Vagina (tissue), 2 donors: Measurements from ENCODE around the gene SPEM2. TPM values are rescaled to one million over a fixed set of nuclear protein-coding genes. Genes with fewer than 3 reads are reported as not detected.

Experiments
- DNase-seq, 2 donors: peaks; one replicate each; pipeline ENCODE4 v3.0.0-alpha.2; 2017; ENCODE audit errors: extremely low spot score in 2 of 2
- H3K27ac ChIP-seq: fragments of 200-600 bp; sonication (generic); one replicate; pipeline ENCODE4 v1.5.1; 2019
- H3K27me3 ChIP-seq: fragments of 200-600 bp; sonication (generic); one replicate; pipeline ENCODE4 v1.5.1; 2019
- H3K36me3 ChIP-seq, 2 donors: fragments of 200-600 bp; sonication (generic); one replicate each; pipeline ENCODE4 v1.5.1; 2017 to 2019
- H3K4me1 ChIP-seq: fragments of 200-600 bp; sonication (generic); one replicate; pipeline ENCODE4 v1.5.1; 2019
- H3K4me3 ChIP-seq, 2 donors: fragments of 200-600 bp; sonication (generic); 1 replicate in 1 of 2; 2 replicates in 1 of 2; pipeline ENCODE4 v1.5.1; 2016 to 2019
- H3K9me3 ChIP-seq: fragments of 200-600 bp; sonication (generic); one replicate; pipeline ENCODE4 v1.5.1; 2019
- CTCF ChIP-seq, 3 experiments: fragments of 450-650 bp in 2 of 3; fragments of 200-600 bp in 1 of 3; sonication (generic) in 1 of 3; IDR thresholded peaks; one replicate each; pipeline ENCODE4 v1.5.1; 2017 to 2019; ENCODE audit warnings: antibody characterized with exemption in 3 of 3, mild to moderate bottlenecking in 2 of 3, moderate library complexity in 2 of 3
- POLR2A ChIP-seq, 2 donors: fragments of 450-650 bp; IDR thresholded peaks; one replicate each; pipeline ENCODE4 v1.6.1; 2017; ENCODE audit warnings: antibody characterized with exemption in 2 of 2, mild to moderate bottlenecking in 2 of 2, moderate library complexity in 2 of 2
- POLR2AphosphoS5 ChIP-seq, 2 donors: sonication (generic); formaldehyde crosslinking; IDR thresholded peaks; one replicate each; pipeline ENCODE4 v1.9.0; 2017; ENCODE audit warnings: antibody characterized with exemption in 2 of 2, mild to moderate bottlenecking in 2 of 2, low read depth in 1 of 2; ENCODE audit not compliant: insufficient read depth in 1 of 2
- intact Hi-C: fragments of 100-400 bp; cut with DNase I; formaldehyde crosslinking; loops from one replicate; pipeline ENCODE4 v1.15.1; 2023
- total RNA-seq: library from RNA; depleted of rRNA; stranded (reverse); fragments of >200 nt; gene quantifications from one replicate; pipeline ENCODE4 v1.2.3, GENCODE V29; 2016

The SPEM2 gene
- total RNA-seq, 1 donor from 2014 or later, result not detected

DNA sequence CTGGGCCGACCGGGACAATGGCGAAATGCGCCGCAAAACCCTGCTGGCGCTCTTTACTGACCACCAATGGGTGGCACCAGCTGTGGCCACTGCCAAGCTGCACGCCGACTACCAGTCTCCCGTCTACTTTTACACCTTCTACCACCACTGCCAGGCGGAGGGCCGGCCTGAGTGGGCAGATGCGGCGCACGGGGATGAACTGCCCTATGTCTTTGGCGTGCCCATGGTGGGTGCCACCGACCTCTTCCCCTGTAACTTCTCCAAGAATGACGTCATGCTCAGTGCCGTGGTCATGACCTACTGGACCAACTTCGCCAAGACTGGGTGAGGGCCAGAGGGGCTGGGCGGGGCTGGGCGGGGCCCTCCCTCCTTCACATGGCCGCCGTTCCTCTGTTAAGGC is 9.6 kb upstream of the SPEM2 start:
- intact Hi-C loops, result no loop called here
- no peaks in the 10 kb centered on the region for H3K9me3 ChIP-seq
- peaks cover 0 to 10% of the 10 kb centered on the region in 2 donors for H3K36me3 ChIP-seq
- TF ChIP-seq POLR2A (IDR thresholded peaks at IDR 0.05) (no peak), POLR2AphosphoS5 (IDR thresholded peaks at IDR 0.05; ENCODE audit: insufficient read depth in 1 of 2, low read depth in 1 of 2) (no peak), CTCF (IDR thresholded peaks at IDR 0.05) (no peak)
- DNase-seq, result no peak
- no peak overlapping the region for H3K27ac ChIP-seq
- H3K4me1 ChIP-seq, result peaks cover 10% of the 10 kb centered on the region
- H3K27me3 ChIP-seq, result no peaks in the 10 kb centered on the region
- no peak overlapping the region for H3K4me3 ChIP-seq

DNA sequence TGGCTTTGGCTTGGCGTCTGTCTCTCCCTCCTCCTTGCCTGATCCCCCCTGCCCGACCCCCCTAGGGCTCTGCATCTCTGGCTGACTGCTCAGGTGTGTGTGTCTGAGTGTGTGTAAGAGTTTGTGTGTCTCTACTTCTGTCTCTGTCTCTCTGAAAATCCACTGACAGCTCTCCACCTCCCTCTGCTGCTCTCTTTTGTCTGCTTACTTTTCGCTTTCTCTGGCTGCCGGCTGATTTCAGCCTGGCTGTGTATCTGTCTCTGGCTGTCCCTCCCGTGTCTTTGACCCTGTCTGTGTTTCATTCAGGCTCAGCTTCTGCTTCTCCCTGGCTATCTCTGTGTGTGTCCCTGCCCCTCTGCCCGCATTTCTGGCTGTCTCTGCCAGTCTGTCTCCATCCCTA is 9.1 kb upstream of the SPEM2 start:
- peaks cover 10% of the 10 kb centered on the region for H3K4me1 ChIP-seq
- DNase-seq, result no peak
- peaks cover 0 to 10% of the 10 kb centered on the region in 2 donors for H3K36me3 ChIP-seq
- no peaks in the 10 kb centered on the region for H3K9me3 ChIP-seq
- no peak overlapping the region for H3K27ac ChIP-seq
- no peaks in the 10 kb centered on the region for H3K27me3 ChIP-seq
- no peak for TF ChIP-seq POLR2AphosphoS5 (IDR thresholded peaks at IDR 0.05; ENCODE audit: insufficient read depth in 1 of 2, low read depth in 1 of 2)
- TF ChIP-seq POLR2A (IDR thresholded peaks at IDR 0.05), result no peak
- TF ChIP-seq CTCF (IDR thresholded peaks at IDR 0.05), result no peak
- intact Hi-C loops, result no loop called here
- no peak overlapping the region for H3K4me3 ChIP-seq

DNA sequence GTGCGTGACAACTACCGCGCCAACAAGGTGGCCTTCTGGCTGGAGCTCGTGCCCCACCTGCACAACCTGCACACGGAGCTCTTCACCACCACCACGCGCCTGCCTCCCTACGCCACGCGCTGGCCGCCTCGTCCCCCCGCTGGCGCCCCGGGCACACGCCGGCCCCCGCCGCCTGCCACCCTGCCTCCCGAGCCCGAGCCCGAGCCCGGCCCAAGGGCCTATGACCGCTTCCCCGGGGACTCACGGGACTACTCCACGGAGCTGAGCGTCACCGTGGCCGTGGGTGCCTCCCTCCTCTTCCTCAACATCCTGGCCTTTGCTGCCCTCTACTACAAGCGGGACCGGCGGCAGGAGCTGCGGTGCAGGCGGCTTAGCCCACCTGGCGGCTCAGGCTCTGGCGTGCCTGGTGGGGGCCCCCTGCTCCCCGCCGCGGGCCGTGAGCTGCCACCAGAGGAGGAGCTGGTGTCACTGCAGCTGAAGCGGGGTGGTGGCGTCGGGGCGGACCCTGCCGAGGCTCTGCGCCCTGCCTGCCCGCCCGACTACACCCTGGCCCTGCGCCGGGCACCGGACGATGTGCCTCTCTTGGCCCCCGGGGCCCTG is 8.3 kb upstream of the SPEM2 start:
- Histone ChIP-seq H3K4me1 (peaks cover 10% of the 10 kb centered on the region), H3K27ac (no peak overlapping the region), H3K9me3 (no peaks in the 10 kb centered on the region), H3K4me3 (no peak overlapping the region), H3K36me3 (peaks cover 0 to 10% of the 10 kb centered on the region in 2 donors), H3K27me3 (no peaks in the 10 kb centered on the region)
- TF ChIP-seq POLR2A (IDR thresholded peaks at IDR 0.05) (no peak), POLR2AphosphoS5 (IDR thresholded peaks at IDR 0.05; ENCODE audit: insufficient read depth in 1 of 2, low read depth in 1 of 2) (no peak), CTCF (IDR thresholded peaks at IDR 0.05) (no peak)
- intact Hi-C loops, result no loop called here
- DNase-seq, result no peak

DNA sequence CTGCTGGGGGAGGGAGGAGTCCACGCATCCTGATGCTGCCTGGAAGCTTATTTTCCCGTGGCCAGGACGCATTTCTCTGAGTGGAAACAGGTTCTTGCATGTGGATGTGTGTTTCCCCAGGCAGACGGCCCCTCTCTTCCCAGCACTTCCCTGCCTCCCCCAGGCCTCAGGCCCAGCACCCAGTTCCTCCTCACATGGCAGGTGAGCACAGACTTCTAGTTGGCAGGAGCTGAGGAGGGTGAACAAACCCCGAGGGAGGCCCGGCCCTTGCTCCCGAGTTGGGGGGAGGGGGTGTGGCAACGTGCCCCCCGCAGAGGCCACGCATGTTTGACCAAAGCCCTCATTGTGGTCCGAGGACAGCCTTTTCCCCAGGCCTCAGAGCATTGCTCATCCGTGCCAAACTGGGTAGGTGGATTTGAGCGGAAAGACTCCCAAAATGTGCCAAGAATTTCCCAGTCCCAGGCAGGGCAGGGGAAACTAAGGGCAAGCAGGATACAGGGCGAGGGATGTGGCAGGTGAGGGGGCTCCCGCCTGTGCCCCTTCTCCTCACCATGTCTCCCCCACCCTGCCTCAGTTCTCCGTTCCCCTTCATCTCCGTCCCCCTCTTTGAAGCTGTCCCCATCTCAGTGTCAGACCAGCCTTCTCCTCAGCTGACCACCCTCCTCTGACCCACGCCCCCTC is 6.8 kb upstream of the SPEM2 start:
- TF ChIP-seq CTCF (IDR thresholded peaks at IDR 0.05) (no peak), POLR2A (IDR thresholded peaks at IDR 0.05) (no peak), POLR2AphosphoS5 (IDR thresholded peaks at IDR 0.05; ENCODE audit: insufficient read depth in 1 of 2, low read depth in 1 of 2) (no peak)
- no peak for DNase-seq
- Histone ChIP-seq H3K27me3 (no peaks in the 10 kb centered on the region), H3K4me3 (no peak overlapping the region), H3K27ac (no peak overlapping the region), H3K9me3 (no peaks in the 10 kb centered on the region), H3K36me3 (peaks cover 0 to 10% of the 10 kb centered on the region in 2 donors), H3K4me1 (peaks cover 2% of the 10 kb centered on the region)
- intact Hi-C loops, result no loop called here
